Pulmonary artery endothelial cell (primary cell): ENCODE measurements around the gene APOL4. TPM values are rescaled to one million over a fixed set of nuclear protein-coding genes. Genes with fewer than 3 reads are reported as not detected.
"Not testable (repeated sequence)": the region's sequence is repeated elsewhere in the genome, so short reads cannot be mapped to it uniquely, and the experiment has no call there.

ENCODE experiments used
- DNase-seq: peaks from one replicate; pipeline ENCODE4 v3.0.0-alpha.2; 2011; ENCODE audit warnings: low read depth, low spot score
- total RNA-seq: library from RNA; depleted of rRNA; stranded (reverse); fragments of >200 nt; gene quantifications from 2 replicates; pipeline ENCODE4 v1.2.3, GENCODE V29; 2014

APOL4 gene
- total RNA-seq, 1 donor from 2014 or later = 0.53 TPM

DNA sequence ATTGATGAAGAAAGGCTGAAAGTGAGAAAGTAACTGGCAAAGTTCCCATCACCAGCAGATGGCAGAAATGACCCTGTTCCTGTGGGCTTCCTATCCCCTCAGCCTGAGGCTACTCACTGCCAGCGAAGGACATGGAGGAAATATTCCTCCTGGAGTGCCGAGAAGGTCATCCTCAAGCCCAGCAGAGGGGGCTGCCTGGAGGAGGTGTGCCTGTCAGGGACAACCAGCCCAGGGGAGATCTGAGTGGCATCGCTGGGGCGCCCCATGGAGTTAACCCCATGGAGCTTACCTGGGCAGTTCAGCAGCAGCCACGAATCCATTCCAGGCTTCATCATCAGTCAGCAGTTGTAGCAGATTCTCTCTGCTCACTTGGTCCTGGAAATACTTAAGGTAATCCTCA, 29.4 kb upstream of the APOL4 start:
- DNase-seq = not testable (repeated sequence)

DNA sequence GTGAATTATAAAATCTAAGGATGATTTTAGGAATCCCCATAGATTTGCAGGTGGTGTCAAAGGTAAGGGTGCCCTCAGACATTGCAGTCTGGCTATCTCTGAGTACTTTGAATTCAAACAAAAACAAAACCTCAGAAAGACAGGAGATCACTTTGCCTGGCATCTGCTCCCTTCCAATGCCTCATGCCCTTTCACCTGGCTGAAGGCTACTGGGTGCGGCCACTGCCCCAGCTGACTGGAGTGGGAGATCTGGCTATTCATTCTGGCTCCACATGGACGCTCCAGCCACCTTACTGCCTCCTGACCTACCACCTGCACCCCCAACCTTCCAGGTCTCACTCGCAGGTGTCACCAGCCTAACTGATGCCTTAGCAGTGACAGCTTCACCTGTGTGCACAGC, 28.0 kb upstream of the APOL4 start:
- DNase-seq = not testable (repeated sequence)

DNA sequence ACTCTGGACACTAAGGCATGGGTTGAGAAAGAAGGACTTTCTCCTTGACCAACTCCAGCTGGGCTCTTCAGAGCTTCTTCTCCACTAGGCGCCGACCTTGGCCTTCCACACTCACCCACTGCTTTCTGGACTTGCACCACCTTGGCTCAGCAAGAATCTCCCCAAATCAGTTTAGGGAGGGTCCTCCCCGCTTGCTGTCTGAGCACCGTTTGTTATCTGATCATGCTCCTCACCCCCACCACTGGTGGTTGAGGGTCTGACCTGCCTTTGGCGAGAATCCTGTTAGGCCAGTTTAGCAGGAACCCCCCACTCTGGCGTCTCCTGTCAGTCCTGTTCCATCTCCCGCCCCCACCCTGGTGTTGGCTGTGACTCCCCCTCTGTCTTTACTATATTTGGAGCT, 27.3 kb upstream of the APOL4 start:
- no peak for DNase-seq

DNA sequence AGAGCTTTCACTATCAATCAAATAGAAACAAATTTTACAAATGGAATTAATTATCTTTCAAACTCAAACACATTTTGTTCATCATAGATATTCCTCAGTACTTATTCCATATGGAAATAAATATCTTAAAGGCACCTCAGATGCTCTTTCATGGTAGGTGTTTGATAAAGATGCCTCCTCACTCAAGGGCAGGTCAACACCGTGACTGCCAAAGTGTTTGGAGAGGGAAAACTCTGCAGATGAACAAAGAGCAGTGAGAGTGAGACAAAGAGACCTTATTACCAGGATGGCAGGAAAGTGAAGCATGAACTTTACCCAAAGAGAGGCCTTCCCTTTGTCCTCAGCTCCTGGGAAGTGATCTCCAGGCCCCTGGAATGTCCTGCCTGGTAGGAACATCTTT, 26.8 kb upstream of the APOL4 start:
- DNase-seq = not testable (repeated sequence)

DNA sequence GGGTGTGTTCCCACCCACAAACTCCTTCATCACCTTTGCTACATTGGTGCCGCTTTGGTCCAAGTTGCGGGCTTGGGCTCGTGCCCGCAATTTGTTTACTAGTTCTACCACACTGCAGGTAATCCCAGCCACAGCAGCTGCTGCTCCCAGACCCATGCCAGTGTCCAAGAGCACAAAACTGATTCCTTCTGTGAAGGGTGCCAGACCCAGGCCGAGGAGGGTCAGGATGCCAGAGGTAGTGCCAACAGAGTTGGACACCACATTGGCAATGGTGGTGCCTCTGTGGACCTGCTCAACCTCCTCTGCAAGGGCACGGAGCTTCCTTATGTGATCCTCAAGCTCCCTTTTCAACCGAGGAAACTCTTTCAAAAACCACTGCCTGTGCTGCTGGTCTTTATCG, 26.2 kb upstream of the APOL4 start:
- no peak for DNase-seq

DNA sequence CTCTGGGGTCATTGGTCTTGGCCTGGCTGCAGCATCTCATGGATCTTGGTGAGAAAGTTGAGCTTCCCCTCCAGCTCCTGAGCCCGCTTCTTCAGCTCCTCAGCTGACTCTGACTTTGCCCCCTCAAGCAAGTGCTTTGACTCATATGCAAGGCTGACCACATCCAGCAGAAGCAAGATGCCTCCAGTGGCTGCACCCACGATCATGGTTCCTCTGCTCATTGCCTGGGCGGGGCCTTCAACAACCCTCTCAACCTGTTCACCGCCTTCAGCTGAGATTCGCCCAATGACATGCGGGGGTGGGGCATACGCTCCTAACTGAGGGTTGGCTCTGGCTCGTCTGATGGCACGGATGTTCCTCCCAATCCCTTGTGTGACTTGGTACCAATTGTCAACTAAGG, 25.8 kb upstream of the APOL4 start:
- no peak for DNase-seq

DNA sequence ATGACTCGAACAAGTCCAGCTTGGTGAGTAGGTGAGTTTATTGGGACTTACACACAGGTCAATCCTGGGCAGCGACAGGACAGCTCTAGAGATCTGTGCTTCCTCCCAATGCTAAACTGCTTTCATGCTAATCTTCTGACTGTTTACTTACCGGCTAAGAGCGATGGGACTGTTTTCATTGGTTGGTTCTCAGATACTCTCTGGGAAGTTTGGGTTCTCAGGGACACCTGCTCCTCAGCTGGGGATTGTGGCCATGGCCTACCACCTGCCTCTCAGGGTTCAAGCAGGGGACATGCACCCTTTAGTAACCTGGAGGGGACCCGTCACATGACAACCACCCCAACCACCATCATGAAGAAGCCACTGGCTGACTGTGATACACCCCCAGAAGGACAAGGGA, 24.6 kb upstream of the APOL4 start:
- DNase-seq = no peak

DNA sequence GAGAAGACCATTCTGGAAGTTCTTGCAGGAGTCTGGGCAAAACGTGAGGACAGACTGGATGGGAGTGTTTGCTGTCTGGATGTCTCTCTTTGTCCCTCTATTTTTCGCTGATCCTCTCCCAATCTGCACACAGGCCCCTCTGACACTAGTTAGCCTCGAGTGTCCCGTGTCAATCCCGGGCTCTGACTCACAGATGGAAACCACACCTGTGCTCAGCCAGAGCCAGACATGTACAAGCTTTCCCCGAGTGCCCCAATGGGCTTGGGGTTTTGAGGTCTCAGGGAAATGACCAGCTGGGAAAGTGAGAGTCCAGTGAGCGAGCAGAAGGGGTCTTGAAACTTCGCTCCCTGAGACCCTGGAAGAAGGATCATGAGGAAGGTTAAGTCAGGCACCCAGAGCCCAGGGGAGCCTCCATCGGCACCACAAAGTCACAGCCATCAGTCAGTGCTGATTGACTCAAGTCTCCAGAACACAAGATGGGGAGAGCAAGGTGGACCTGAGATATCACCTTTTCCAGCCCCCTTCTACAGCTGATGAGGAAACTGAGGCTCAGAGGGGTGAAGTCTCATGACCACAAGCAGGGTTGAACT, 23.8 kb upstream of the APOL4 start:
- no peak for DNase-seq

DNA sequence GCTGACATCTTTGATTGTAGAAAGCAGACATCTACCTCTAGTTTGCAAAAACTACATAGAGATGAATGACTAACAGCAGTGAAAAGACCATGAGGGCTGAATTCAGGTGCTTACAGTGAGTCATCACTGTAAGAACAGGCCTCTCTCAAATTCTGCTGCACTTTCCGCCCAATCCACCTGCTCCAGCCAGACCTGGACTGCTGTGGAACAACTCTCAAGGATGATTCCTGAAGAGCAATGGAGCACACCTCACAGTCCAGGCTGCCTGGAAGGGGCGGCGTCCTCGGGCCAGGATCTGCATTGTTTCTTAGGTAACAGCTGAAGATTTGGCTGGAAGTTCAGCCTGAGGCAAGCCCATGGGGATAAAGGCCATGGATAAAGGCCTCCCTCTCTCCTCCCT, 22.6 kb upstream of the APOL4 start:
- no peak for DNase-seq

DNA sequence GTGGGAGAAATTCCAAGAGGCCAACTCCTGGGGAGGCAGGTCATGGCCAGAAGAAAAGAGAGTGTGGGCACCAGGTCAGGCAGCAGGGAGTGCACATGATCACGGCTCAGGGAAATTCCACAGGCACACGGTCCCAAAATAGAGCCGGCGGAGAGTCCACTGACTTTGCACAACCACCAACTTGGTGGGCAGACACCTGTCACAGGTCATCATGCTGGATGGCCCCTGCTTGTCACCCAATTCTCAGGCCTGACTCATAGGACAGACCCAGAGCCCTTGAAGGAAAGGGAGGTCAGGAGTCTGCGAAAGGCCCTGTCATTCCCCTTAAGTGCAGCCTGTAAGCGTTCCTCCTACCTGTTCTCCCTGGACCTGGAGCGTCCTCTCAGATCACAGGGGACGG, 21.9 kb upstream of the APOL4 start:
- DNase-seq = no peak

DNA sequence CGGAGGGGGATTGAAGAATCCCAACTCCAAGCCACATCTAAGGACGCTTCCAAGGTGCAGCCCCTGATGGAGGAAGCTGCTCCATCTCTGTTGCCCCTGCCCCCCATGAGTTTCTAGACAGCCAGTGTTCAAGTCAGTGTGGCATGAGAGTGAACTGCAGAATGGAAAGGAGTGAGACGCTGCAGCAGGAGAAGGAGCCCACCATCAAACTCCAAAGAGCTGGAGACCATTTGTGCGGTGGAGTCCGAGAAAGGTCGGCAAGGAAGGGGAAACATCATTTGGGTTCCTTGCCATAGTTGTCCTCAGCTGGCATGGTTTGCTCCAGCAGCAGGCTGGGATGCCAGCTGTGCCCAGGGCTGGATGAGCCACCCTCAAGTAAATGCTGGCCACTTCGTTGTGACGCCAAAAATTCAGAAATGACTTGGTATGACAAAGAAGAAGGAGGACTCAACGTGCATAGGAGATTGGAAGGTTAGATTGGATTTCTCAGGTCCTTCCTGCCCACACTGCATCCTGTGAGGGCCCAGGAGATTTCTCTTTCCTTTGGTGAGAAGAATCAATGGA, 21.4 kb upstream of the APOL4 start:
- no peak for DNase-seq

DNA sequence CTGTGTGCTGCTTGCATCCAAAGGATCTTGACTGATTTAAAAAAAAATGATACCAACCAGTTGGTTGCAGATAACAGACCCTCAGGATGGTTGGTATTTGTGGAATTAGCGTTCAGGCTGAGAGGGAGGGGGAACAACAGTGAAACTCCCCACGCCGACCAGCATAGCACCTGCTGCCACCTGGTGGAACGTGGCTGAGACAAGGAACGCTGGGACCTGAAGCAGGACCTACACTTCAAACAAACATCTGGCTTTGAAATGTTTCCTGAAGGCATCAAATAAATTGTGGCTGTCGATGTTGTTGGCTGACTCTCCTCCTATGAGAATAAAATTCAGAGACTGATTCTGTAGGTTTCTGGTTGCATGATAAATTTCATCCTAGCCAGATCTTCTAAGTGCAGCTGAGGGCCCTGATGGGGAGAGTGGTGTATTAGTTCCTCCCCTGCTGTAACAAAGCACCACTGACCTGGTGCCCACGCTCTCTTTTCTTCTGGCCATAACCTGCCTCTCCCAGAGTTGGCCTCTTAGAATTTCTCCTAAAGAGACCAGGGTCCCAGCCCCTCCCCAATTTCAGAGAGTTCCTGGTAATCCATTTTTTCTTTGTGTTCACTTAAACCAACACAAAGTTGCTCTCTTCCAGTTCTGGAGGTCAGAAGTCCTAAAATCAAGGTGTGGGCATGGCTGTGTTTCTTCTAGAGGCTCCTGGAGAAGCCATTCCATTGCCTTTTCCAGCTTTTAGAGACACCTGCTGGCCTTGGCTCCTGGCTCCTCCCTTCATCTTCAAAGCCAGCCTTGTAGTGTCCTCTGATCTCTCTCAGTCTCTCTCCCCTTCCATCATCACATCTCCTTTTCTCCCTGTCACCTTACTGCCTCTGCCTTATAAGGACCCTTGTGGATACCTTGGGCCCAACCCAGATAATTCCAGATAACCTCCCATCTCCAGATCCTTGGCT, 20.5 kb upstream of the APOL4 start:
- no peak for DNase-seq

DNA sequence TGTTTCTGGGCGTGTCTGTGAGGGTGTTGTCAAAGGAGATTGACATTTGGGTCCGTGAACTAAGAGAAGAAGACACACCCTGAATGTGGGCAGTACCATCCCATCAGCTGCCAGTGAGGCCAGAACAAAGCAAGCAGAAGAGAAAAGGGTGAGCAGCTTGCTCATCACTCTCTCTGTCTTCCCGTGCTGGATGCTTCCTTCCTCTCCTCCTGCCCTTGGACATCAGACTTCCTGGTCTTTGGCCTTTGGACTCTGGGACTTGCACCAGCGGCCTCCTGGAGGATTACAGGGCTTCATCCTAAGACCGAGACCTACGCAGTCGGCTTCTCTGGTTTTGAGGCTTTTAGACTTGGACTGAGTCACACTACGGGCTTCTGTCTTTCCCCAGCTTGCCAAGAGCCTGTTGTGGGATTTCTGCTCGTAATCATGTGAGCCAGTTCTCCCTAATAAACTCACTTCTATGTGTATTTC, 18.9 kb upstream of the APOL4 start:
- DNase-seq = no peak

DNA sequence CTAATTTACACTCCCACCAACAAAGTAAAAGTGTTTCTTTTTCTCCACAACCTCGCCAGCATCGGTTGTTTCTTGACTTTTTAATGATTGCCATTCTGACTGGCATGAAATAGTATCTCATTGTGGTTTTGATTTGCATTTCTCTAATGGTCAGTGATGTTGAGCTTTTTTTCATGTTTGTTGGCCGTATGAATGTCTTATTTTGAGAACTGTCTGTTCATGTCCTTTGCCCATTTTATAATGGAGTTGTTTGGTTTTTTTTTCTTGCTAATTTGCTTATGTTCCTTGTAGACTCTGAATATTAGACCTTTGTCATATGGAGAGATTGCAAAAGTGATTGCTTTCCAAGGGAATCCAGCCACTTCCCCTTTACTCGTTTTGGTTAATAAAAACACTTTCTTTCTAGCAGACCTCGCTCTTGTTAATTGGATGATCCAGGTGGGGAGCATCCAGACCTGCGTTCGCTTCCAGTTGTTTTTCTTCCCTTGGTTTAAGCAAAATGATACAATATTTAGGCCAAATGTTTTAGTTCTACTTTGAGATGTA, 17.1 kb upstream of the APOL4 start:
- DNase-seq = no peak

DNA sequence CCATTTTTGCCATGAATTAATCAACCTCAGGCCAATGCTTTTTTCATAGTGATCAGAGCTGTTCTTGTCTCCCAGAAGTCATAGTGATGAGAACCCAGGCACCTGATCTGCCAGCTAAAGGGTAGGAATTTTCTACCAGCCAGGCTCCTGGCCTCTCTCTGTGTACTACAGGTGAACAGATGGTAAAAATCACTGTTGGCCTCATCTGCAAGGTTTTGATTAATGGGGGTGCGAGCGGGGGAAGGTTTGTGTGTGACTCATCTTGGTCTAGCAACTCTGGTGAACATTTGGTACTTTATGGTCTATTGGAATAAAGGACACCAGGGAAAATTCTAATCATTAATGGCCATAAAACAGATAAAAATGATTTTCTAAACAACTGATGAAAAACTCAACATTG, 14.4 kb upstream of the APOL4 start:
- no peak for DNase-seq

DNA sequence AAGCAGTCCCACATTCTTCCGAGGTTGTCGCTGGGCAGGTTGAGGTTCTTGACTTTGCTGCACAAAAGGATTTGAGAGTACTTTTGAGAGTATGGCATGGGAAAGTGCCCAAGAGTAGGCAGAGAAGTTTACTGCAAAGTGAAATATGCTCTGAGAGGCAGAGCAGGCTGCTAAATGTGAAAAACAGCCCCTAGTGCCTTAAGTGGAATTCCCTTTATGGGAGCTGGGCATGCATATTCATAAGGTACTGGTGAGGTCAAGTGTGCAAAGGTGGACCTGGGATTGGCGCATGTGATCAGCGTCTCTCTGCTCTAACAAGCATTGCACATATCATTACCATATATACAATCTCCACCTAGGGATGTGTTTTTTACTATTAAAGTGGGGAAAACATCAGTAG, 12.0 kb upstream of the APOL4 start:
- no peak for DNase-seq

DNA sequence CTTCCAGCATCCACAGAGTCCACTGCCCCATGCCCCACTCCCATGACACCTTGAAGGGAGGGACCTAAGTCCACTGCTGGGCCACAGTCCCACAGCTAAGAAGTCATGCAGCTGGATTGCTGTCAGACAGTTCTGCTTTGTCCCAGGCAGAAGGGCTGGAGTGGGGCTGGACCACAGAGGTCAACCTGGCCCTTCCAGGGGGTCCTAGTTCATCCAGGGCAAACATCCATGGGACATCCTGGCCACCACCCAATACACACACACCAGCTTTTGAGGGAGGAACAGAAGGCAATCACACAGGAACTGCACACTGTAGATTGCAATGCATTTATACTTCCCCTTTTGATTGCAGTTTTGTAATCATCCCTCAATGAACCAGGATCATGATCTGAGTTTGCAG, 11.3 kb upstream of the APOL4 start:
- no peak for DNase-seq

DNA sequence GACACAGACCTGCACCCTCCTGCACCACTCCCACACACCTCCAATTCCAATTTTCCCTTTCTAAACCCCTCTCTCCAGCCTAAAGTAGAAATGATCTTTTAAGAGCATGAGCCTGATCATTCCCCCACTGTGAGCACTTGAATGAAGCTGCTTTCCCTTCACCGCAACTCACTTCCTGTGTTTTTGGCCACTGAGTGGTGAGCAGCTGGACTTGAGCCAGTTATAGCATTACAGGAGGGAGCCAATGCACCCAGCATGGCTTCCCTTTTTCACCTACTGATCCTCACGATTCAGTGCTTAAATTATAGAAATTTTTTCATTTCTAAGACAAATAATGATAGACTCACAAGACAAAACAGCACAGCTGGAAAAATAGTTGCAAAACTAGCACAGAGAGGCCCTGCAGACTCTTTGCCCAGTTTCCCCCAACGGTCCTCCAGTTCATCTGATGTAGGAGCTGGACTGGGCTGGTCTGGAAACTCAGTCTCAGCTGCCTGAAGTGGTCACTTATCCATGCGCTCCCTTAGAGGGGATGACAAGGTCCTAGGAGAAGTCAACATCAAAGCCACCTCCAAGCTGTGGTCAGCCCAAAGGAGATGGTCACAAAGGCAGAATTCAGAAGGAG, 9.7 kb upstream of the APOL4 start:
- DNase-seq = no peak

DNA sequence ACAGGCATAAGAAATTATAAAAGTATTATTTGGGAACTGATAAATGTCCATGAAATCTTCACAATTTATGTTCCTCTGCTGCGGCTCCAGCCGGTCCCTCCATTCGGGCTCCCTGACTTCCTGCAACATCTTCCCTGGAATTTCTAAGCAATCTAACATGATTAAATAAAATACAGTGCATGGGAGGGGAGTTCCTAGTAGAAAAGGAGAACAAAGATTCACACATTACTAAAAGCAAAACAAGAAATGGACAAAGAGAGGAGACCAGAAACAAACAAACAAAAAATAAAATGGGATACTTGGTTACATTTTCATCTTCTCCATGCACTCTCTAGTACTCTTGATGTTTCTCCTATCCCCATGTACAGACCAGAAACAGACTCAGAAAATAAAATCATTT, 8.6 kb upstream of the APOL4 start:
- no peak for DNase-seq

DNA sequence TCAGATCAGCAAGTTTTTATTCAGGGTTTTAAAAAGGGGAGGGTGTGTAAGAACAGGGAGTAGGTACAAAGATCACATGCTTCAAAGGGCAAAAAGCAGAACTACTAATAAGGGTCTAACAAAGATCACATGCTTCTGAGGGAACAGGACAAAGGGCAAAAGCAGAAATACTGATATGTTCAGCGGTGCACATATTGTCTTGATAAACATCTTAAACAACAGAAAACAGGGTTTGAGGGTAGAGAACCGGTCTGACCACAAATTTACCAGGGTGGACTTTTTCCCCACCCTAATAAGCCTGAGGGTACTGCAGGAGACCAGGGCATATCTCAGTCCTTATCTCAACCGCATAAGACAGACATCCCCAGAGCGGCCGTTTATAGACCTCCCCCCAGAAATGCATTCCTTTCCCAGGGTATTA, 7.9 kb upstream of the APOL4 start:
- DNase-seq = not testable (repeated sequence)

DNA sequence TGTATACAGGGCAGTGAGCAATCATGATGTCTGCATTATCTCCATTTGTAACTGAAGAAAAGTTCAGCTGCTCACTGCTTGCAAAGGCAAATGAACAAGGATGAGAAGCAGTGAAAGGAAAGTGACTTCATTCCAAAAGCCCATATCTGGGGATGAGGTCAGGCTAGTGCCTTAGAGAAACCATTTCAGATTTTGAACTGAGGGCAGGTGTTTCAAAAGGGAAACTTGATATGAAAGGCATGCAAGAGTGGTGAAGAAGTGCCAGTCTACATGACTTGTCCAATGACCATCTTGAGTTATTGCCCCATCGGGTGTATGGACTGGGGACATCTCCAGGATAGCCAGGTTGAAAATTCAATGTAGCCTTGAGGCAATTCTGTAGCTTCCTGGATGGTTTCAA, 7.3 kb upstream of the APOL4 start:
- DNase-seq = no peak
